Measurements from ENCODE around the gene PCDH15.

PCDH15 gene

DNA sequence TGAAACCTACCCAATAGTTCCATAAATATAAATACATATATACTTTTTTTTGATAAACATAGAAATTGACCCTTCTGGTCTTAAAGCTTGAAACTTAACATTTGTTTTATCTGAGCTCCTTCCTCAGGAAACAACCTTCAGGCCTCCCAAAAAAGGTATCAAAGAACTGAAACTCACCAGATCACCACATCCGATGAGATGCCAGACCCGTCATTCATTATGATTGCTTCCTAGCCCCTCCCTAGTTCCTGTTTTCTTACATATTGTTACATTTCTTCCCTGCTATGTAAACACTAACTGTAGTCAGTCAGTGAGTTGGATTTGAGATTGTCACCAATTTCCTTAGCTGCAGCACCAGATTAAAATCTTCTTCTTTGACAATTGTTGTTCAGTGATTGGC lies 663.6 kb downstream of the PCDH15 start:
- no peak for DNase-seq (ENCODE audit: low read depth in 4 of 4, low spot score in 1 of 4)

DNA sequence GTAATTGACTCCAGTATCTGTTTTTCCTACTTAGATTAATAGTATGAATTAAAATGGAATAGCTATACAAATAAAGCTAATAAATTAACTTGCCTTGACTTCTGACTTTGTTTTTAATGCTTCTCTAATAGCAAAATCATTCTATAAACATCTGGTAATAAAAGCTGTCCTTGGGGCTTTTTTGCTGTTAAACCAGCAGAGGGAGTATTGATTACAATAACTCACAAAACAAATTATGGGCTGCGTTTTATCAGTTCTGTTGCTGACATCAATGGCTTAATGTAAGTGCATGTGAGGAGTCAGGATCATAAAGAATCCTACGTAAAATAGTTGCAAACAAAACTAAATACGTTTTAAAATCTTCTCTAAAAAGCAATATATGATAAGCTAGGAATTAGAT lies 667.8 kb downstream of the PCDH15 start:
- DNase-seq (ENCODE audit: low read depth in 4 of 4, low spot score in 1 of 4): no peak

DNA sequence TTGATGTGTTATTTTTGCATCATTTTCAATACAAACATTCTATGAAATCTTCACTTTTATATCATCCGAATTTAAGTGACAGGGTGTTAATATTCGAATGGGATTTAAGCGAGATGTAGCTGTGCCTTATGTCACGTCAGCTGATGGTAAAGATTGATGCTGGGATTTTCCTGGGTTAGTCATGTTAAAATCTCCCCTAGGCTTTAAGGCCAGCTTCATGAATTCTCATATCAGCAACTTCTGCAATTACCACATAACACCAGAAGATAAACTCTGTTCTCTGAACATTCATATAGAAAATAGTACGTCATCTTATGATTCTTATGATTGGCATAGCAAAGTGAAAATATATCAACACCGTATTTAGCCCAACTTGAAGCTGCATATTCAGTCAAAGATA lies 669.2 kb downstream of the PCDH15 start:
- DNase-seq (ENCODE audit: low read depth in 4 of 4, low spot score in 1 of 4): no peak

DNA sequence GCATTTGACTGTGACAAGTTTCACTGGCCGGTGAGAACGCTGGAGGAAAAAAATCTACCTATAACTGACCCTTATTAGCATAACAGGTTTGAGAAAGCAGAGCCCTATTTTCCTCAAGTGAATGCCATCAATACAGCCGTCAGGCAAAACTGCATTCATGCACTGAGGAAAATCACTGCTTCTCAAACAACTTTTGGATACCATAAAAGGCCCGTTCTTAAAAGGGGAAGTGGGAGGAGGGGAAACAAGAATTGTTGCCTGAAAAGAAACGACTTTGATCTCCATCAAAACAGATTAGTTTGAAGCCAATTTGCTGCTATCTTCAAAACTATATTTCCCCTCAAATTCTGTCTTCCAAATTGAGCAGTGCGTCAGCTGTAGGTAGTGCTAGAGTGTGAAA lies 670.6 kb downstream of the PCDH15 start:
- DNase-seq (ENCODE audit: low read depth in 4 of 4, low spot score in 1 of 4): no peak

DNA sequence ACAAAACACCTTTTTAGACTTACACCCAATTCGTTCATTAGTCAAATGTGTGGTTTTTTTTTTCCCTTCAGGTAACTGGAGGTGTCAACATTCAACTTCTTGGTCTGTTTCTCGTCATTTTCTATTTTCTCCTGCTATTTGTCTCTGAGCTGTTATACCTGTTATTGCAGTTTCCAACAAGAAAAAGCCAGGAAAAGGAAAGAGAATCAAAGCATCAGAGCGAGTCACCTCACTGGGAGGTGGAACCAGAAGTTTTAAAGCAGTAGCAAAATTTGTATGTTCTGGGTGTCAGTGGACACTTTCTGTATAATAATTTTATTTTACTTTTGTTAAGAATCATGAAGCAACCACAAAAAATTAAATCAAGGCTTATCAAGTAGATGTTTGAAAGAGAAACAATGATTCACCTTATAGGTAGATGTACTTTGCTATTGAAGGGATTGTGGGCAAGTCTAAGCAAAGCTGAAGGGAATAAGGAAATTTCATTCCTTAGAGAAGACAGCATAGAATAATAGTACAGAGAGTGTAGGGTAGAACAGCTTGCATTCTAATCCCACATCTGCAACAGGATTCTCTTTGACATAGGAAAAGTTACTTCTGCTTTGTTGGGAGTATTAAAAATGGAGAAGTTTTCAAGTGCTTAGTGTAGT lies 675.8 kb downstream of the PCDH15 start:
- no peak for DNase-seq (ENCODE audit: low read depth in 4 of 4, low spot score in 1 of 4)

DNA sequence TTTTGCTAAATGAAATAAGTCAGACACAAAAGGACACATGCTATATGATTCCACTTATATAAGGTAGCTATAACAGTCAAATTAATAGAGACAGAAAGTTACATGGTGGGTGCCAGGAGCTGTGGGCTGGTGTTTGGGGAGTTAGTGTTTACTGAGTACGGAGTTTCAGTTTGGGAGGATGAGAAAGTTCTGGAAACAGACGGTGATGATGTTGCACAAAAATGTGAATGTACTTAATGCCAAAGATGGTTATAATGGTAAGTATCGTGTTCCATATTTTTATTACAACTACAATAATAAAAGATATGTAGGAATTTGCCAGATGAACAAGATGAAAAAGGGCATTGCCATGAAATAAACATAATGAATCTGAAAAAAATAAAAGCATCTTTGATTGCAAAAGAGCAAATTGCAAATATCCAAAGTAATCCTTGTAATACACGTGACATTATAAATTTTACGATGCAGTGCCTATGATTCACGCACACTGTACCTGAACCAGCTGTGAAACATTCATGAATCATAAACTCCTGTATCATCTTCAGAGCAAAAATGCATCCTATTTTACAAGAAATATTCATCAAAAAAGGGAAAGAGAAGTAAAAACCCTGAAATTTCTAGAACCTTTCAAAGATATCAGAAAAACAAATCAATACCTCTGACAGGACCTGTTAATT lies 676.7 kb downstream of the PCDH15 start:
- DNase-seq (ENCODE audit: low read depth in 4 of 4, low spot score in 1 of 4): no peak

DNA sequence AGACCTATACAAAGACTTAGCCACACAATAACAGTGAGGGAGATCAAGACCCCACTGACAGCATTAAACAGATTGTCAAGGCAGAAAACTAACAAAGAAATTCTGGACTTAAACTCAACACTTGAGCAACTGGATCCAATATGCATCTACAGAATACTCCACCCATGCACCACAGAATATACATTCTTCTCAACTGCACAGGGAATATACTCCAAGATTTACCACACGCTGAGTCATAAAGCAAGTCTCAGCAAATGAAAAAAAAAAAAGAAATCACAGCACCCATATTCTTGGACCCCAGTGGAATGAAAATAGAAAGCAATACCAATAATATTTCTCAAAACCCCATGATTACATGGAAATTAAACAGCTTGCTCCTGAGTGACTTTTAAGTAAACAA lies 680.2 kb downstream of the PCDH15 start:
- DNase-seq (ENCODE audit: low read depth in 4 of 4, low spot score in 1 of 4): no peak

DNA sequence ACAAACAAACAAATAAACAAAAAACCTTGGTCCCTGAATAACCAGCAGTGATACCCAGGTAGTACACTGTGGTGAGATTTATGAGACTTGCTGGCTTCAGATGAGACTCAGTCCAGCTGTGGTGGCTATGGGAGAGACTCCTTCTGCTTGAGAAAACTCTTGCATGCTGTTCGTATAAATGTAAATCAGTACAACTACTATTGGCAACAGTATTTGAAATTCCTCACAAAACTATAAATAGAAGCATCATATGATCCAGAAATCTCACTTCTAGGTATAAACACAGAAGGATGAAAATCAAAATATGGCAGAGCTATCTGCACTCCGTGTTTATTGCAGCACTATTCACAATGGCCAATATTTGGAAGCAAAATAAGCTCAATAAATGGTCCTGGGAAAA lies 692.1 kb downstream of the PCDH15 start:
- no peak for DNase-seq (ENCODE audit: low read depth in 4 of 4, low spot score in 1 of 4)

DNA sequence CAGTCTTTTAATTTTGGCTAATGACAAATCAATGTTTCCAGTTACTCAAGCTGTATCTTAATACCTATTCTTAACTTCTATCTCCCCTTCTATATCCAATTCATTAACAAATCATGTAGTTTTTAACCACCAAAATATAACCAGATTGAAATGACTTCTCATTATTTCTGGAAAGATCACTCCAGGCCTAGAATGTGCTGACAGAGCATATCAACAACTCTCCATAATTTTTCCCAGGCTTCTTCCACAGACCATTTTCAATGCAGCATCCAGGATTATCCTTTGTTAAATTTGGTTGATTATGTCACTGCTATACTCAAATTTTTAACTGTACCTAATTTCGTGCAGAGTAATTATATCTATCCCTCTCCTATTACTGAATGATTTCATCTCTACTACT lies 704.1 kb downstream of the PCDH15 start:
- no peak for DNase-seq (ENCODE audit: low read depth in 4 of 4, low spot score in 1 of 4)

DNA sequence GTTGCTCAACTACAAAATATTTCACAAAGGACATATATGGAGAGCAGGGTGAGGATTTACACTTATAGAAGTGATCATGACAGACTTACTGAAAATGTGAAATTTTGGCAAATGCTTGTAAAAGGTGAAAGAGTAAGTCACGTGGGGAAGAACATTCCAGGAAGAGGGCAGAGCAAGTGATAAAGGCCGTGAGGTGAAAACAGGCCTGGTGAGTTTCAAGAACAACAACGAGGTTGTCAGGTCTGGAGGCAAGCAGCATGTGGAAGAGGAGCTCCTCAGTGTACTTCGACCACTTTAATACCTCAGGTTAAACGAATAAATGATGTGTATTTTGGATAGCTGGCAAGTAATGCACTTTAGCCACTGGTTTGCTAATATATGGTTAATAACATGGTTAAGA lies 706.7 kb downstream of the PCDH15 start:
- DNase-seq (ENCODE audit: low read depth in 4 of 4, low spot score in 1 of 4): no peak

DNA sequence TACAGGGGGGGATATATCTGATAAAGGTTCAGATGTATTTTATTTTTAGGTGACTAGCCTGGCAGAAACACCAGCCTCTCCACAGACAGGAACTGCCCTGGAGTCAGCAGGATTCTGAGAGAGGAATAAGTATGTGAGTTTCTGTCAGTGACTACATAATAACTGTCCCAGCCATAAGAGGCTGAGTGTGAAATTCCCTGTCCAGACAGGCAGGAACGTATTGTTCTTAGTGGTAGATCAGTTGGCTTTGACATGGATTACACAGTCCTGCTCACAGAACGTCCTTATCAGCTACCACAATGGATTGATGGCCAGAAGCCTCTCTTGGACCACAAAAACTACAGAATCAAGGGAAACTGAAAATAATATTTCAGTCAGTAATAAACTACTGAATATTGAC lies 709.8 kb downstream of the PCDH15 start:
- no peak for DNase-seq (ENCODE audit: low read depth in 4 of 4, low spot score in 1 of 4)

DNA sequence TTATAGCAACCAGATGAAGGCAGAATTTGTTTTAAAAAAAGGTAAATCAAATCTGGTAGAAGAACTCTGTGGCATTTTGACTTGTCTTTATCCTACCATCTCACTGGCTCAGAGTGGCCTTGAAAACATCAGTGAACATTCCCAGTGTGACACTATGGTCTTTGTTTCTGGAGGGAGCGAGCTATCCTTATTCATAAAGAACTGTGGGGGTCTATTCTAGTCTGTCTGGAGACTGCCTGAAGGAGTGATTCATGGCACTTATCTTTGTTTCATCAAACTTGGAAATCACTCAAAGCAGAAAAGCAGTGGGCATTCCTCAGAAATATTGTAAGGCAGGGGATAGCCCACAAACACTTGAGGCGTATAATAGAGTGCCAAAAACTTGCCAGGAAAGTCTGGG lies 719.1 kb downstream of the PCDH15 start:
- DNase-seq (ENCODE audit: low read depth in 4 of 4, low spot score in 1 of 4): no peak

DNA sequence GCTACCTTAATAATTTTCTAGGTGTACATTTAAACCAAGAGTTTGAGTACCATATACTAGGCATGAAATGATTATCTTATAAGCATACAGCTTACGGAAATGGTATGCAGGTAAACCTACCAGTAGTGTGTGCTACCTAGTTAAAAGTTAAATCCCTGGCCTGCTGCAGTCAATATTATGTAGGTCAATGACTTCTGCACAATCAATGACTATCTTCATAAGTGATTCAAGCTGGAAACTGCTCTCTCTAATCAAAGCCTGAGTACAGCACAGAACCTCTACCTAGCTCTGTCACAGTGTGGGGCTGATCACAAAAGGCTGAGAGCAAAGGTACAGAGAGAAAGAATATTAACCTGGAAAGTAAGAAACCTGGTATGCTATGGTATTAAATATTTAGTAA lies 733.7 kb downstream of the PCDH15 start:
- DNase-seq (ENCODE audit: low read depth in 4 of 4, low spot score in 1 of 4): no peak

DNA sequence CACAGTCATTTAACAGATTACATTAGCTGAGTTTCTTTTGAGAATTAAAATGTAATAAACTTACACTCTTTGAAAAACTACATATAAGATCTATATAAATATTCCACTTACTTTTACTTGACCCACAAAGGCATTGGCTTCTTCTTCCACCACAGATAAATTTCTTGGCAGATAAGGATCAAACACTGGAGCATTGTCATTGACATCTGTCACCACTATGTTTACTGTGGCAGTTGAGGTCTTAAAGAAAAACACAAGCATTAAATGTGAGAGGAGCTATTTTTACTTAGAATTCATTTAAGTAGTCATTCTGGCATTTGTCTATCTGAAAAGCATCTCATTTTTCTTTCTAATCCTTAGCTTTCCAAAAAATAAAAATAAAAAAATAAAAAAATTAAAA lies 734.4 kb downstream of the PCDH15 start:
- no peak for DNase-seq (ENCODE audit: low read depth in 4 of 4, low spot score in 1 of 4)

DNA sequence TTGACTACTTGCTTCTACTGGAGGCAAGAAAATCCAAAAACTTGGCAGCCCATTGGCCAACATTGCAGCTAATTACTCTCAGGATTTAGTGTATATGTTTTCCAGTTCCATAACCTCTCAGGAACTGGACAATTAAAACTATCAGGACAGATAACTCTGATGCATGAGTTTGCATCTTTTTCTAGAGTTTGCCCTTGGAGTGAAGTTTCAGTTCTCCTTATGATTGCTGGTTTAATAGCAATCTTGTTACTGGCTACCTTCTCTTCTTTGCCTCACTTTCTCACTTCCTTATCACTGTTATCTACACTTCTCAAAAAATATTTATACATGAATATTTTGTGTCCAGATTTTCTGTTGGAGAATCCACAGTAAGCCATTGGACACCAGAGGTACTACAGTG lies 735.9 kb downstream of the PCDH15 start:
- no peak for DNase-seq (ENCODE audit: low read depth in 4 of 4, low spot score in 1 of 4)

DNA sequence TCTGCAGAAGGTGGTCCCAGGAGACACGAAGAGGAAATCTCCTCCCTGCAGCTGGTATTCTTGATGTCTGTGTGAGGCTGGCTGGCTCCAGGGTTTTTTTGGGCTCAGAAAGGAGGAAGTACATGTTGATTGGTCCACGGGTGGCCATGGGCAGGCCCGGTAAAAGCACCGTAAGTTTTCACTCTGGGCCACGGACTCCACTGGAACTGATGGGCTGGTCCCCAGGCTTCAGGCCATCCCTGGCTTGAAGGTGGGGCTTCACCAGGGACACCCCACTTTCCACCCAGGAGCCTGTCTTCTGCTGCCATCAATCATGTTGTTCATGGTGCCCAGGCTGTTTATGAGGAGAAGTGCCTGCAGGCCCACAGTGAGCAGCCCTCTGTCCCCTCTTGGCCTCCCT lies 736.8 kb downstream of the PCDH15 start:
- no peak for DNase-seq (ENCODE audit: low read depth in 4 of 4, low spot score in 1 of 4)

DNA sequence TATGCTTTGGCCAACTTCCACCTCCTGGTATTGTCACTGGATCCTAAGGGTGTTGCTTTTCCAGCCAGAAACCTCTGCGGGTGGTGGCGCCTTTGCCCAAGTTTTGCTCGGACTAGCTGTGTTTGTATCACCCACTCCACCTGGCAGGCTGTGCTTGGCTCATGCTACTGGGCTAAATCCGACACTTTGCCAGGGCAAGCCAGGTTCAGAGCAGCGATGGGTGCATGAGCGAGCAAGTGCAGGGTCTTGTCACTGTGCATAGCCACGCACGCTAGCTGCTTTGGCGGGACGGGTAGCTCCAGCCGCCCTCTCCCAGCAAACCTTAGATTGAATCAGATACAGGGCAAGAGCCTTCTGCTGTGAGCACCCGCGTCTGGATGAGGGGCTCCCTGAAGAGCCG lies 737.5 kb downstream of the PCDH15 start:
- DNase-seq (ENCODE audit: low read depth in 4 of 4, low spot score in 1 of 4): no peak

DNA sequence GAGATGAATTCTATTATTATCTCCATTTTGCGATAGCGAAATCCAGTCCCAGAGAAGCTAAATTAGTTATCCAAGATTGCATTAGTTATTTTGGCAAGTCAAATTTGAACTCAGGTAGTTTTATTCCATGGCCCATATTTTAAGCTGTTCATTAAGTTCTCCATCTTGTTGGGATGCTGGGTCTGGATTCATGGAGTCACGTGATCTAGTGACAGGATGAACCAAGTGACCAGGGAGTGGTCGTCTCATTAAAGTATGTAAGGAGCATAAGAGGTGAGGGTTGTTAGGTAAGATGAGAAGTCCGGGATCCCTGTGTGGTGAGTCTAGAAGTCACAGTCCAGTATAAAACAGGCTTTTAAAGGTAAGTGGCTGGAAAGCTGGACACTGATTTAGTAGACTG lies 740.5 kb downstream of the PCDH15 start:
- DNase-seq (ENCODE audit: low read depth in 4 of 4, low spot score in 1 of 4): no peak

DNA sequence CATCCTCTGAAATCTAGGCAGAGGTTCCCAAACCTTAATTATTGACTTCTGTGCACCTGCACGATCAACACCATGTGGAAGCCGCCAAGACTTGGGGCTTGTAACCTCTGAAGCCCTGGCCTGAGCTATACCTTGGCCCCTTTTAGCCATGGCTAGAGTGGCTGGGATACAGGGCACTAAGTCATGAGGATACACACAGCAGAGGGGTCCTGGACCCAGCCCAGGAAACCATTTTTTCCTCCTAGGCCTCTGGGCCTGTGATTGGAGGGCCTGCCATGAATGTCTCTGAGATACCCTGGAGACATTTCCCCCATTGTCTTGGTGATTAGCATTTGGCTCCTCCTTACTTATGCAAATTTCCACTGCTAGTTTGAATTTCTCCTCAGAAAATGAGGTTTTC lies 743.7 kb downstream of the PCDH15 start:
- DNase-seq (ENCODE audit: low read depth in 4 of 4, low spot score in 1 of 4): no peak

DNA sequence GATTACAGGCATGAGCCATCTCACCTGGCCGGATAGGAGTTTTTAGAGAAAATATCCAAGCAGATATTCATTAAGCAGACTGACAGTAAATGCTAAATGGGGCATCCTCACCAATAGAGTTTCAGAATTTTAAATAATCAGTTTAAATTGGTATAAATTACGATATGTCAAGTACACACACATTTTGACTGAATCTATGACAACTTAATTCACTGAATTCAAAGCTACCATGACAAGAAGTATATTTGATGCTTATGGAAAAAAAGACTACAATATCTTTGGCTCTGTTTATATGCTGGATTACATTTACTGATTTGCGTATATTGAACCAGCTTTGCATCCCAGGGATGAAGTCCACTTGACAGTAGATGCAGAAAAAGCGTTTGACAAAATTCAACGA lies 774.7 kb downstream of the PCDH15 start:
- DNase-seq (ENCODE audit: low read depth in 4 of 4, low spot score in 1 of 4): no peak

DNA sequence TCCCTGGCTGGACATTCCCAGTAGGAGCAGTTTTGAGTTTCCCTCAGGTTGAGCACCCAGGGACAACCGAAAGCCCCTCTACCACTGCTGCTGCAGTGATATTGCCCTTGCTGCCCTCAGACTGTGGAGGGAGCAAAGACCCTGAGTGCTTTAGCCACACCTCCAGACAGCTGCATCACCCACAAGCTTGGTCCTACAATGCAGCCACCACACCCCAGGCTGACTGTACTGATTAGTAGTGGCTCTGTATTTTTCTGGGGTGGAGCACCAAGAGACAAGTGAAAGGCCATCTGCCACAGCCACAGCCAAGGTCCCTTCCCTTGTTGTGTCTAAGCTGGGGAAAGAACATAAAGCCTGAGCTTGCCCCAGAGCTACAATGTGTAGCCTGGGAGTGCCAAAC lies 789.9 kb downstream of the PCDH15 start:
- no peak for DNase-seq (ENCODE audit: low read depth in 4 of 4, low spot score in 1 of 4)

DNA sequence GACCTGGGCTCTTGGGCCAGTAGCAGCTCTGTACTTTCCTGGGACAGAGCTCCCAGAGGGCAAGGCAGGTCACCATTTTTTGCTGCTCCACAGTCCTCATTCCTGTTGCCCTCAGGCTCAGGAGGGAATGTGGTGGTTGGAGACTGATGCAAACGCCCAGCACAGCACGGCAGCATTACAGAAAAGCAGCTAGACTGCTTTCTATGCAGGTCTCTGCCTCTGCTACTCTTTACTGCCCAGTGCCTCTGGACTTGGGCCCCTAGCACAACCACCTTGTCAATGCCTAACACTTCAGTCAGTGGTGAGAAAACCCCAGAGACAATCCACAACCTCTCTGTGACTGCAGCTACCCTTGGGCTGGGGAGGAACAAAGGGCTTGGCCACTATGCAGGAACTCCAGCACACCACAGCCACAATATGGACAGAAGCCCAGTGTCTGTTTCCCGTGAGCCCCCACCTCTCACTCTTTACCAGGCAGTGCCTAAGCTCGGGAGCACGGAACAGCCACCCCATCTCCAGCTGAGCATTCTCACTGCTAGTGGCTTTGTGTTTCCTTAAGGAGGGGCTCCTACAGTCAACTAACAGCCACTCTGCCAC lies 790.6 kb downstream of the PCDH15 start:
- no peak for DNase-seq (ENCODE audit: low read depth in 4 of 4, low spot score in 1 of 4)

DNA sequence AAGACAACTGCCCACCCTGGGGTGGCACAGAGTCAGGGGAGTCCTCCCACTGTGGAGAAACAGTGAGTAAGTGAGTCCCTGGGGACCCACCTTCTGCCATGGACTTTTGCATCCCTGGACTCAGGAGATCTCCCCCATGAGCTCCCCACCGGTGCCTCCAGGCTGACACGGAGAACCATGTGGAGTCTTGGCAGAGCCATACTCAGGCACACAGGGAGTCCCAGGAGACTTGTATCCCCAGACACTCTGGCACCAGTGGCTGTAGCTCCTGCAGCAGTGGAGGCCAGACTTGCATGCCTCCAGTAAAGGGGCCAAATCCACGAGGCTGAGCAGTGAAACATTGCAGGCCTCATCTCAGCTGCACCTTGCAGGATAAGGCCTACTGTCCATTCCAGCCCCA lies 791.4 kb downstream of the PCDH15 start:
- DNase-seq (ENCODE audit: low read depth in 4 of 4, low spot score in 1 of 4): no peak

Measured in stimulated activated CD4-positive, alpha-beta T cell treated with anti-CD3 and anti-CD28 coated beads, Interleukin-1b, Interleukin-23, amount 100 ng/mL, for 24 hours (primary cell).